Measurements from ENCODE around the gene PLTP. TPM values are rescaled to one million over a fixed set of nuclear protein-coding genes. Genes with fewer than 3 reads are reported as not detected.
"Not testable (repeated sequence)": the region's sequence is repeated elsewhere in the genome, so short reads cannot be mapped to it uniquely, and the experiment has no call there.

Gene PLTP
- total RNA-seq, 1 donor from 2014 or later, result 292 TPM

DNA sequence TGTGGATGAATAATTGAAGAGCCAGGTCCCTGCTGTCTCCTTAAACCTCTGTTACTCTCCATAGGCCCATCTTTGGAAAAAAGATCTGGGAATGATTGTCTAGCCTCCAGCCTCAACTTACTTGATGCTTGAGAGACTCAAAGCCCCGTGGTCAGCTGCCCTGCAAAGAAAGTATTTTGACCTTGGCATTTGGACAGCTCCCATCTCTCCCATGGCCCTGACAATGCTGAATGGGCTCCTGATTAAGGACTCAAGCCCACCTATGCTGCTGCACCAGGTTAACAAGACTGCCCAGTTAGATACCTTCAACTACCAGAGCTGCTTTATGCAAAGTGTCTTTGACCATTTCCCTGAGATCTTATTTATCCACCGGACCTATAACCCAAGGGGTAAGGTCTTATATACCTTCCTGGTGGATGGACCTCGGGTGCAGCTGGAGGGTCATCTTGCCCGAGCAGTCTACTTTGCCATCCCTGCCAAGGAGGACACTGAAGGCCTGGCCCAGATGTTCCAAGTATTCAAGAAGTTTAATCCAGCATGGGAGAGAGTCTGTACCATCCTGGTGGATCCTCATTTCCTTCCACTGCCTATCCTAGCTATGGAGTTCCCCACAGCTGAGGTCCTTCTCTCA lies 29.4 kb downstream of the PLTP start:
- Histone ChIP-seq H3K27me3 (no peaks in the 10 kb centered on the region), H3K27ac (no peak overlapping the region), H3K36me3 (peaks cover 0 to 29% of the 10 kb centered on the region in 2 donors), H3K4me1 (peaks cover 29% of the 10 kb centered on the region), H3K4me3 (no peak overlapping the region), H3K9me3 (no peaks in the 10 kb centered on the region)
- intact Hi-C loops (cut with DNase I), result loop anchor here (10.0 kb wide), 1 partner anchor 68 kb away; the partner anchor contains the start of gene UBE2C
- TF ChIP-seq POLR2AphosphoS5 (IDR thresholded peaks at IDR 0.05; ENCODE audit: insufficient read depth in 1 of 2, low read depth in 1 of 2) (no peak), POLR2A (IDR thresholded peaks at IDR 0.05) (no peak)
- TF ChIP-seq, protein P1, sequence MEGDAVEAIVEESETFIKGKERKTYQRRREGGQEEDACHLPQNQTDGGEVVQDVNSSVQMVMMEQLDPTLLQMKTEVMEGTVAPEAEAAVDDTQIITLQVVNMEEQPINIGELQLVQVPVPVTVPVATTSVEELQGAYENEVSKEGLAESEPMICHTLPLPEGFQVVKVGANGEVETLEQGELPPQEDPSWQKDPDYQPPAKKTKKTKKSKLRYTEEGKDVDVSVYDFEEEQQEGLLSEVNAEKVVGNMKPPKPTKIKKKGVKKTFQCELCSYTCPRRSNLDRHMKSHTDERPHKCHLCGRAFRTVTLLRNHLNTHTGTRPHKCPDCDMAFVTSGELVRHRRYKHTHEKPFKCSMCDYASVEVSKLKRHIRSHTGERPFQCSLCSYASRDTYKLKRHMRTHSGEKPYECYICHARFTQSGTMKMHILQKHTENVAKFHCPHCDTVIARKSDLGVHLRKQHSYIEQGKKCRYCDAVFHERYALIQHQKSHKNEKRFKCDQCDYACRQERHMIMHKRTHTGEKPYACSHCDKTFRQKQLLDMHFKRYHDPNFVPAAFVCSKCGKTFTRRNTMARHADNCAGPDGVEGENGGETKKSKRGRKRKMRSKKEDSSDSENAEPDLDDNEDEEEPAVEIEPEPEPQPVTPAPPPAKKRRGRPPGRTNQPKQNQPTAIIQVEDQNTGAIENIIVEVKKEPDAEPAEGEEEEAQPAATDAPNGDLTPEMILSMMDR (IDR thresholded peaks at IDR 0.05), result no peak
- DNase-seq (ENCODE audit: extremely low spot score in 2 of 2), result no peak

DNA sequence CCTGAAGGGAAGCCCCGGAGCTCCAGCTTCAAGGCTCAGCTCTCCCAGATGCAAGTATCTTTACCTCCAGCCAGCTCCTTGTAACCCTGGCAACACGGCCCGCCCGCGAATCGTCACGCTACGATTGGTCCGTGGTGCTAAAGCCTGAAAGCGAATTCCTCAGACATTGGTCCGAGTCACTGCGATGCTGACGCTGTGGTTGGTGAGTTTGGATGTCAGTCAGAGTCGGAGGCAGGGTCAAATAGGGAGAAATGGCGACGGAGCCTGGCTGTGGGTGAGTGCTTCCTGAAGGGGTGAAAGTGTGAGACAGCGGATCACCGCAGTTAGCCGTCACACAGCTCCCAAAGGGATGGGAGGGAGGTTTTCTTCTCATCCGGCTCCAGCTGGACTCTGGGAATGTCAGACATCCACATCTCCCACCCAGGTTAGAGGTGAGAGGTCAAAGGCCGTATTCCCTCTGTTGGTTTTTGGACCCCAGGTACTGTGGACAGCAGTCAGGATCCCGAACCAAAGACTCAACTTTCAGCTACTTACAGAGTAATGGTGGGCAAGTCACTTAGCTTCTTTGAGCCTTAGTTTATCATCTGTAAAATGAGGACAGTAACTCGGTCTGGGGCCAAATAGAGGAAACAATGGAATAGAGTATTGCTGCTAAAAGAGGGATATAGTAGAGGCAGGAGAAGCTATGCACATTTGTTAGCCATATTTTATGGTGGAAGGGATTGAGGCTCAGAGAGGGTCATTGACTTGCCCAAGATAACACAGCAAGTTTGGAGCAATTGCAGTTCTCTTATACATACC lies 30.8 kb downstream of the PLTP start, which contains the start of gene ZSWIM1:
TSS of gene ZSWIM1 (plus strand) at position 240 of the 801 bp plus-strand sequence. CDS start 1,366 bp downstream, outside the sequence.
- TF ChIP-seq POLR2AphosphoS5 (IDR thresholded peaks at IDR 0.05; ENCODE audit: insufficient read depth in 1 of 2, low read depth in 1 of 2) (peak; percentile 88 to 92), POLR2A (IDR thresholded peaks at IDR 0.05) (peak in 1 of 2 donors; percentile 50)
- TF ChIP-seq, protein P1 (IDR thresholded peaks at IDR 0.05), result no peak
- H3K4me1 ChIP-seq, result peaks cover 29% of the 10 kb centered on the region
- no peaks in the 10 kb centered on the region for H3K9me3 ChIP-seq
- H3K27me3 ChIP-seq, result no peaks in the 10 kb centered on the region
- H3K36me3 ChIP-seq, result peaks cover 0 to 39% of the 10 kb centered on the region in 2 donors
- H3K4me3 ChIP-seq, result peak within 1 kb of the TSS; percentile 60 to 80
- peak within 1 kb of the TSS; percentile 82 for H3K27ac ChIP-seq
- intact Hi-C loops (cut with DNase I), result loop anchor here (10.0 kb wide), 1 partner anchor 66 kb away; the partner anchor contains the start of gene UBE2C
- peak in 1 of 2 donors; percentile 100 for DNase-seq (ENCODE audit: extremely low spot score in 2 of 2)

DNA sequence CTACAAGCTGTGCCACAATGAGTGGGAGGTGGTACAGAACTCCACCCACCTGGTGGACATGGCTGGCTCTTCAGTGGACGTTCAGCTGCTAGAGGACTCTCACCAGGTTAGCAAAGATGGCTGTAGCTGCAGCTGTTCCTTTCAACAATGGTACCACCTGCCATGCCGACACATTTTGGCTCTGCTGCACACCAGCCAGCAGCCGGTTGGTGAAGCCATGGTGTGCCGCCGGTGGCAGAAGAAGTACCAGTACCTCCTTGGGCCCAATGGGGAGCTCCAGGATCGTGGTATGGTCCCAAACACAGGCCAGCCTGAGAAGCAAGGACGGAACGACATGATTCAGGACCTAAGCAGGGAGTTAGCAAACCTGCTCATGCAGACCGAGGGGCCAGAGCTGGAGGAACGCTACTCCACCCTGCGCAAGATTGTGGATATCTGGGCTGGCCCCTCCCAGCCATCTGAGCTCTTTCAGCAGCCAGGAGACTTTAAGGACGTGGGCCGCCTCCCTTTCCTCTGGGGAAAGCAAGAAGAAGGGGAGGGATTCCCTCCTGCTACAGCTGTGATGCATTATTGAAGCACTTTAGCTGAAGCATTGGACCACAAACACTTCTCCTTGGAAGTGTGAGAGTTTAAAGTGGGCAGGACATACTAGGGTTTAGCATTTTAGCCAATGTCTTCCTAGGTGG lies 33.7 kb downstream of the PLTP start:
- no peak overlapping the region for H3K27ac ChIP-seq
- intact Hi-C loops (cut with DNase I), result no loop called here
- TF ChIP-seq POLR2AphosphoS5 (IDR thresholded peaks at IDR 0.05; ENCODE audit: insufficient read depth in 1 of 2, low read depth in 1 of 2) (no peak), POLR2A (IDR thresholded peaks at IDR 0.05) (no peak)
- TF ChIP-seq, protein P1 (IDR thresholded peaks at IDR 0.05), result no peak

DNA sequence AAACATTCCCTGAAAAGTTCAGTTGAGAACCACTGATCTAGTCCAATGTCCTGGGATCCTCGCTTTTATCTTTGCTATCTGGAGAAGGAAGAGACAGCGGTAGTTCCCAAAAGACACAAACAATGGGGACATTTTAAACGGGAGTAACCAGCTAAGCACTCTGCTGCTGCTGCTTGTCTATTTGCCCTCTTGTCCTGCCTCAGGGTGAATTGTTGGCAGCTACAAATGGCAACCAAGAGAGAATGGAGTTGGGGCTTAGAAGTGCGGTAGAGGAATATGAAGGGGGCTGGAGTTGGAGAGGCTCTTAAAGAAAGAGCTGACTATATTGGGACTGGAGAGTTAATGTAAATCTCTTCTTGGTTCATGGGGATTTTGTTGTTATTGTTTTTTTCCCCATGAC lies 37.4 kb downstream of the PLTP start:
- Histone ChIP-seq H3K36me3 (peaks cover 0 to 19% of the 10 kb centered on the region in 2 donors), H3K9me3 (no peaks in the 10 kb centered on the region), H3K4me1 (no peaks in the 10 kb centered on the region), H3K27ac (no peak overlapping the region), H3K4me3 (no peak overlapping the region), H3K27me3 (no peaks in the 10 kb centered on the region)
- TF ChIP-seq POLR2AphosphoS5 (IDR thresholded peaks at IDR 0.05; ENCODE audit: insufficient read depth in 1 of 2, low read depth in 1 of 2), result no peak
- TF ChIP-seq POLR2A (IDR thresholded peaks at IDR 0.05), result no peak
- TF ChIP-seq, protein P1 (IDR thresholded peaks at IDR 0.05), result no peak
- no peak for DNase-seq (ENCODE audit: extremely low spot score in 2 of 2)
- intact Hi-C loops (cut with DNase I), result no loop called here

More for the DNA sequence above, 33.7 kb downstream of the PLTP start:
- H3K4me3 ChIP-seq, result no peak overlapping the region
- H3K36me3 ChIP-seq, result peaks cover 0 to 27% of the 10 kb centered on the region in 2 donors
- H3K4me1 ChIP-seq, result peaks cover 17% of the 10 kb centered on the region
- DNase-seq (ENCODE audit: extremely low spot score in 2 of 2), result no peak
- no peaks in the 10 kb centered on the region for H3K27me3 ChIP-seq
- no peaks in the 10 kb centered on the region for H3K9me3 ChIP-seq

DNA sequence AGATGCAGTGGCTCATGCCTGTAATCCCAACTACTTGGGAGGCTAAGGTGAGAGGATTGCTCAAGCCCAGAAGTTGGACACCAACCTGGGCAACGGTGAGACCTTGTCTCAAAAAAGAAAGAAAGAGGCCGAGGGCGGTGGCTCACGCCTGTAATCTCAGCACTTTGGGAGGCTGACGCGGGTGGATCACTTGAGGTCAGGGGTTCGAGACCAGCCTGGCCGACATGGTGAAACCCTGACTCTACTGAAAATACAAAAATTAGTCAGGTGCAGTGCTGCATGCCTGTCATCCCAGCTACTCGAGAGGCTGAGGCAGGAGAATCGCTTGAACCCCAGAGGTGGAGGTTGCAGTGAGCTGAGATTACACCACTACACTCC lies 37.9 kb downstream of the PLTP start:
- H3K9me3 ChIP-seq; H3K27ac ChIP-seq; H3K4me3 ChIP-seq; H3K4me1 ChIP-seq; intact Hi-C loops (cut with DNase I); H3K27me3 ChIP-seq; DNase-seq (ENCODE audit: extremely low spot score in 2 of 2): not testable (repeated sequence)
- peaks cover 0 to 19% of the 10 kb centered on the region in 2 donors for H3K36me3 ChIP-seq

Data from vagina (tissue), 2 donors.